Ascending aorta (tissue), 2 donors: ENCODE data around the gene CAMK1D. TPM values are rescaled to one million over a fixed set of nuclear protein-coding genes. Genes with fewer than 3 reads are reported as not detected.

Source experiments
- DNase-seq, 2 donors: peaks; one replicate each; pipeline ENCODE4 v3.0.0-alpha.2; 2019; ENCODE audit warnings: low spot score in 2 of 2
- H3K27ac ChIP-seq, 2 donors: fragments of 200-600 bp; sonication (generic); one replicate each; pipeline ENCODE4 v1.5.1; 2016 to 2017; ENCODE audit warnings: mild to moderate bottlenecking in 1 of 2
- H3K27me3 ChIP-seq: fragments of 200-600 bp; sonication (generic); one replicate; pipeline ENCODE4 v1.5.1; 2017
- H3K36me3 ChIP-seq, 2 donors: fragments of 200-600 bp; sonication (generic); one replicate each; pipeline ENCODE4 v1.5.1; 2016
- H3K4me1 ChIP-seq, 2 donors: fragments of 200-600 bp; sonication (generic); one replicate each; pipeline ENCODE4 v1.5.1; 2016 to 2017; ENCODE audit warnings: mild to moderate bottlenecking in 1 of 2
- H3K4me3 ChIP-seq, 2 donors: fragments of 200-600 bp; sonication (generic); one replicate each; pipeline ENCODE4 v1.5.1; 2016 to 2017; ENCODE audit warnings: mild to moderate bottlenecking in 1 of 2
- H3K9me3 ChIP-seq, 2 donors: fragments of 200-600 bp; sonication (generic); one replicate each; pipeline ENCODE4 v1.5.1; 2016
- CTCF ChIP-seq, 3 experiments: fragments of 200-600 bp in 2 of 3; fragments of 450-650 bp in 1 of 3; sonication (generic) in 2 of 3; IDR thresholded peaks; one replicate each; pipeline ENCODE4 v1.5.1; 2016 to 2019; ENCODE audit warnings: antibody characterized with exemption in 3 of 3, mild to moderate bottlenecking in 1 of 3, moderate library complexity in 1 of 3
- intact Hi-C: fragments of 100-400 bp; cut with DNase I; formaldehyde crosslinking; loops from one replicate; pipeline ENCODE4 v1.15.1; 2023
- total RNA-seq: library from RNA; depleted of rRNA; stranded (reverse); fragments of >200 nt; gene quantifications from one replicate; pipeline ENCODE4 v1.1.0, GENCODE V29; 2016

The CAMK1D gene
- total RNA-seq, 1 donor from 2014 or later: 4.2 TPM

GRCh38 chr10:12658526-12658925, 309.2 kb downstream of the CAMK1D start:
- Histone ChIP-seq H3K27me3 (no peaks in the 10 kb centered on the region), H3K4me1 (no peaks in the 10 kb centered on the region), H3K4me3 (no peak overlapping the region), H3K9me3 (no peaks in the 10 kb centered on the region), H3K36me3 (no peaks in the 10 kb centered on the region), H3K27ac (no peak overlapping the region)
- TF ChIP-seq CTCF (IDR thresholded peaks at IDR 0.05): no peak
- intact Hi-C loops: loop anchor here (5.0 kb wide), 1 partner anchor 446 kb away; no protein-coding TSS in a partner anchor
- DNase-seq: no peak

DNA sequence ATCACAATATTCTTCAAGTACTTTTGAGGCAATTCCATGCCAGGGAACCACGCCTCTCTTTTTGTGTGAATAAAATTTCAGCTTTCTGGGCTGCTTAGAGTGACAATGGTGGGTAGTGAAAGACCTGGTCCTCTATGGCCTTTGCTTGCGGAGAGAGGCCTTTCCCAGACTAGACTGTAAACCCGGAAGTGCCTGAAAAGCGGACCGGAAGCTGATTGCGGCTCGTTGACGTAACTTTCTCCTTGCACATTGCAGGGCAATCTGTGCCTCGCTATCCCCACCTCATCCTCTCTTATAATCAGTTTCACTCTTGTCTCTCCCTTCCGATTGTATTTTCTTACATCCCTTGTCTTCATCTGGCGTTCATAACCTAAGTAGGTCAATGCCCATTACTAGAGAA, 310.4 kb downstream of the CAMK1D start:
- Histone ChIP-seq H3K27ac (no peak overlapping the region), H3K4me1 (no peaks in the 10 kb centered on the region), H3K27me3 (no peaks in the 10 kb centered on the region), H3K36me3 (no peaks in the 10 kb centered on the region), H3K4me3 (no peak overlapping the region), H3K9me3 (no peaks in the 10 kb centered on the region)
- TF ChIP-seq CTCF (IDR thresholded peaks at IDR 0.05): no peak
- intact Hi-C loops: loop anchor here (5.0 kb wide), 1 partner anchor 447 kb away; no protein-coding TSS in a partner anchor
- DNase-seq: no peak

- Histone ChIP-seq H3K36me3 (no peaks in the 10 kb centered on the region), H3K9me3 (no peaks in the 10 kb centered on the region), H3K4me1 (no peaks in the 10 kb centered on the region), H3K27me3 (no peaks in the 10 kb centered on the region), H3K4me3 (no peak overlapping the region), H3K27ac (no peak overlapping the region)
- DNase-seq: no peak
- no peak for TF ChIP-seq CTCF (IDR thresholded peaks at IDR 0.05)
- intact Hi-C loops: no loop called here
Measured at GRCh38 chr10:12660812-12661211, 311.5 kb downstream of the CAMK1D start.

DNA sequence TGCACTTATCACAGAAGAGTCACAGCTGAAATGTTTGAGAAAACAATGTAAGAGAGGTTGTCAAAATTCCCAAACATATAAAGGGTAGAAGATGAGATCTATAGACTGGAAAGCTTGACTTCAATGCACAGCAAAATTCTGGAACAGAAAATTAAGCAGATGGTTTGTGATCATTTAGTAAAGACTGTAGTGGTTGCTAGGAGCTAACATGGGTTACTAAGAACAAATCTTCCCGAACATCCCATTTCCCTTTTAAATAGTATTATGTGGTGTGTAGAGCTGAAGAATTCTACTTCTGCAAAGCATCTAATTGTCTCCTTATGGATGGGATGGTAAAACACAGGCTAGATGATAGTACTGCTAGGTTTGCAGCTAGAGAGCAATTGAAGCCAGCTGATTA, 312.3 kb downstream of the CAMK1D start:
- DNase-seq: no peak
- Histone ChIP-seq H3K27me3 (no peaks in the 10 kb centered on the region), H3K36me3 (no peaks in the 10 kb centered on the region), H3K4me3 (no peak overlapping the region), H3K27ac (no peak overlapping the region), H3K9me3 (no peaks in the 10 kb centered on the region), H3K4me1 (no peaks in the 10 kb centered on the region)
- intact Hi-C loops: no loop called here
- no peak for TF ChIP-seq CTCF (IDR thresholded peaks at IDR 0.05)

GRCh38 chr10:12663863-12664262, 314.5 kb downstream of the CAMK1D start:
- no peak for DNase-seq
- intact Hi-C loops: no loop called here

More at GRCh38 chr10:12663863-12664262, 314.5 kb downstream of the CAMK1D start:
- TF ChIP-seq CTCF (IDR thresholded peaks at IDR 0.05): no peak
- no peak overlapping the region for H3K27ac ChIP-seq
- no peak overlapping the region for H3K4me3 ChIP-seq
- H3K36me3 ChIP-seq: no peaks in the 10 kb centered on the region
- H3K9me3 ChIP-seq: no peaks in the 10 kb centered on the region
- no peaks in the 10 kb centered on the region for H3K27me3 ChIP-seq
- no peaks in the 10 kb centered on the region for H3K4me1 ChIP-seq
